HEK293 (cell line): Measurements from ENCODE around the gene TPSG1.

ENCODE experiments used
- KLF10 ChIP-seq: fragments of 450-650 bp; IDR thresholded peaks from 2 replicates; pipeline ENCODE4 v1.5.1; 2018; ENCODE audit warnings: missing biosample characterization, mild to moderate bottlenecking, missing genetic modification characterization
- SP2 ChIP-seq: fragments of 450-650 bp; formaldehyde crosslinking; IDR thresholded peaks from 2 replicates; pipeline ENCODE4 v1.5.1; 2016; ENCODE audit warnings: missing biosample characterization, missing genetic modification characterization
- YY1 ChIP-seq: fragments of 450-650 bp; formaldehyde crosslinking; IDR thresholded peaks from 2 replicates; pipeline ENCODE4 v1.5.1; 2018; ENCODE audit warnings: missing biosample characterization, missing genetic modification characterization
- ZBTB21 ChIP-seq: fragments of 450-650 bp; formaldehyde crosslinking; IDR thresholded peaks from 2 replicates; pipeline ENCODE4 v1.5.1; 2017; ENCODE audit warnings: missing biosample characterization, missing genetic modification characterization
- ZNF184 ChIP-seq: fragments of 450-650 bp; IDR thresholded peaks from 2 replicates; pipeline ENCODE4 v1.5.1; 2018; ENCODE audit warnings: missing biosample characterization, mild to moderate bottlenecking, missing genetic modification characterization

DNA sequence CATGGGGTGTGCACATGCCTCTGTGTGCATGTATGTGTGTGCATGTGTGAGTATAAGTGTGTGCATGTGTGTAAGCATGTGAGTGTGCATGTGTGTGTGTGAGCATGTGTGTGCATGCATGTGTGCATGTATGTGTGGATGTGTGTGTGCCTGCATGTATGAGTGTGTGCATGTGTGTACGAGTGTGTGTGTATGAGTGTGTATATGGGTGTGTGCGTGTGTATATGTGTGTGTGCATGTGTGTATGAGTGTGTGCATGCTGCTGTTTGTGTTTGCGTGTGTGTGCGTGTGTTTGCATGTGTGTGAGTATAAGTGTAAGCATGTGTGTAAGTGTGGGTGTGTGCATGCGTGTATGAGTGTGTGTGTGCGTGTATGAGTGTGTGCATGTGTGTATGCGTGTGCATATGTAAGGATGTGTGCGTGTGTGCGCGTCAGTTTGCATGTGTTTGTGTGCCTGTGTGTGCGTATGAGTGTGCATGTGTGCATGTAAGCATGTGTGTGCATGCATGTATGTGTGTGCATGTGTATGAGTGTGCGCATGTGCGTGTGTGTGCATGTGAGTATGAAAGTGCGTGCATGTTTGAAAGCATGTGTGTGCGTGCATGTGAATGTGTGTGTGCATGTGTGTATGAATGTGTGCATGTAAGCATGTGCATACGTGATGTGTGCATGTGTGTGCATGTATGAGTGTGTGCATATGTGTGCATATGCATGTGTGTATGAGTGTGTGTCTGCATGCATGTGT lies 39.4 kb upstream of the TPSG1 start:
- TF ChIP-seq ZBTB21 (tag by site-specific recombination) (no peak), KLF10 (tag by site-specific recombination) (no peak), ZNF184 (tag by site-specific recombination) (no peak), YY1 (tag by site-specific recombination) (no peak), SP2 (tag by site-specific recombination) (no peak)
